Skeletal muscle satellite cell (primary cell): ENCODE data around the gene HBZ.
"Not testable (repeated sequence)": the region's sequence is repeated elsewhere in the genome, so short reads cannot be mapped to it uniquely, and the experiment has no call there.

Experiments
- H3K27me3 ChIP-seq: 2 replicates; pipeline ENCODE4 v1.7.0; 2013; ENCODE audit warnings: low read length; ENCODE audit not compliant: control insufficient read depth, insufficient read depth
- H3K36me3 ChIP-seq: 2 replicates; pipeline ENCODE4 v1.7.0; 2013; ENCODE audit warnings: mild to moderate bottlenecking, control low read depth, low read length; ENCODE audit not compliant: insufficient read depth
- H3K4me1 ChIP-seq: 2 replicates; pipeline ENCODE4 v1.7.0; 2013; ENCODE audit warnings: low read length; ENCODE audit not compliant: control insufficient read depth, insufficient read depth
- H3K4me2 ChIP-seq: 2 replicates; pipeline ENCODE4 v1.7.0; 2013; ENCODE audit warnings: mild to moderate bottlenecking, low read length
- H3K4me3 ChIP-seq: 2 replicates; pipeline ENCODE4 v1.7.0; 2013; ENCODE audit warnings: low read length
- H3K9ac ChIP-seq: 2 replicates; pipeline ENCODE4 v1.7.0; 2013; ENCODE audit warnings: mild to moderate bottlenecking, low read depth, low read length, moderate library complexity
- H3K9me3 ChIP-seq: replicated peaks from 2 replicates; pipeline ENCODE4 v1.7.0; 2013; ENCODE audit warnings: mild to moderate bottlenecking, control low read depth, low read length

The HBZ gene

GRCh38 chr16:140175-140857 lies 12.1 kb upstream of the HBZ start:
- no peaks in the 10 kb centered on the region for H3K36me3 ChIP-seq
- H3K4me3 ChIP-seq, result no peak overlapping the region
- H3K27me3 ChIP-seq, result no peaks in the 10 kb centered on the region
- H3K9ac ChIP-seq, result no peak overlapping the region
- no peak overlapping the region for H3K4me2 ChIP-seq
- peaks cover 3% of the 10 kb centered on the region for H3K4me1 ChIP-seq
- no peaks in the 10 kb centered on the region for H3K9me3 ChIP-seq

- Histone ChIP-seq H3K9me3 (no peaks in the 10 kb centered on the region), H3K9ac (no peak overlapping the region), H3K27me3 (no peaks in the 10 kb centered on the region), H3K4me3 (no peak overlapping the region), H3K36me3 (no peaks in the 10 kb centered on the region), H3K4me1 (no peaks in the 10 kb centered on the region), H3K4me2 (no peak overlapping the region)
Measured at GRCh38 chr16:142405-142967, 10.0 kb upstream of the HBZ start.

GRCh38 chr16:143047-143446 lies 9.4 kb upstream of the HBZ start:
- no peaks in the 10 kb centered on the region for H3K27me3 ChIP-seq

GRCh38 chr16:143456-143855 lies 9.0 kb upstream of the HBZ start:
- Histone ChIP-seq H3K36me3 (no peaks in the 10 kb centered on the region), H3K4me3 (no peak overlapping the region), H3K4me1 (peaks cover under 1% of the 10 kb centered on the region), H3K9me3 (no peaks in the 10 kb centered on the region), H3K9ac (no peak overlapping the region), H3K27me3 (peaks cover under 1% of the 10 kb centered on the region), H3K4me2 (no peak overlapping the region)

More at GRCh38 chr16:143047-143446, 9.4 kb upstream of the HBZ start:
- no peak overlapping the region for H3K4me3 ChIP-seq
- H3K9ac ChIP-seq, result no peak overlapping the region
- no peaks in the 10 kb centered on the region for H3K4me1 ChIP-seq
- no peak overlapping the region for H3K4me2 ChIP-seq
- H3K36me3 ChIP-seq, result no peaks in the 10 kb centered on the region
- H3K9me3 ChIP-seq, result no peaks in the 10 kb centered on the region

GRCh38 chr16:144797-145252 lies 7.6 kb upstream of the HBZ start:
- Histone ChIP-seq H3K9ac (no peak overlapping the region), H3K27me3 (peaks cover 6% of the 10 kb centered on the region), H3K4me2 (no peak overlapping the region), H3K4me3 (no peak overlapping the region), H3K4me1 (peaks cover 13% of the 10 kb centered on the region), H3K9me3 (no peaks in the 10 kb centered on the region), H3K36me3 (no peaks in the 10 kb centered on the region)

GRCh38 chr16:146646-147045 lies 5.8 kb upstream of the HBZ start:
- peaks cover 13% of the 10 kb centered on the region for H3K4me1 ChIP-seq
- no peaks in the 10 kb centered on the region for H3K9me3 ChIP-seq
- H3K4me3 ChIP-seq, result no peak overlapping the region
- H3K36me3 ChIP-seq, result no peaks in the 10 kb centered on the region
- H3K9ac ChIP-seq, result no peak overlapping the region
- H3K27me3 ChIP-seq, result peaks cover 11% of the 10 kb centered on the region
- H3K4me2 ChIP-seq, result no peak overlapping the region

GRCh38 chr16:149024-149660 lies 3.3 kb upstream of the HBZ start:
- Histone ChIP-seq H3K36me3 (no peaks in the 10 kb centered on the region), H3K27me3 (peaks cover 11% of the 10 kb centered on the region), H3K4me3 (no peak overlapping the region), H3K9ac (no peak overlapping the region), H3K4me1 (peaks cover 13% of the 10 kb centered on the region), H3K9me3 (no peaks in the 10 kb centered on the region), H3K4me2 (peak overlapping the region; percentile 48)

- H3K27me3 ChIP-seq, result peaks cover 23% of the 10 kb centered on the region
Measured at GRCh38 chr16:153129-153521, 681 bp downstream of the HBZ start.

GRCh38 chr16:153550-154216 lies 1.2 kb downstream of the HBZ start:
- not testable (repeated sequence) for H3K9me3 ChIP-seq, H3K4me2 ChIP-seq, H3K9ac ChIP-seq, H3K4me3 ChIP-seq, H3K36me3 ChIP-seq
- Histone ChIP-seq H3K27me3 (peaks cover 24% of the 10 kb centered on the region), H3K4me1 (peaks cover 18% of the 10 kb centered on the region)

More at GRCh38 chr16:153129-153521, 681 bp downstream of the HBZ start:
- H3K4me2 ChIP-seq, H3K9ac ChIP-seq, H3K4me3 ChIP-seq, H3K9me3 ChIP-seq, H3K36me3 ChIP-seq: not testable (repeated sequence)
- H3K4me1 ChIP-seq, result peaks cover 21% of the 10 kb centered on the region

GRCh38 chr16:154217-155030 lies 2.0 kb downstream of the HBZ start:
- peak overlapping the region; percentile 68 for H3K4me3 ChIP-seq
- peaks cover 25% of the 10 kb centered on the region for H3K27me3 ChIP-seq
- no peaks in the 10 kb centered on the region for H3K9me3 ChIP-seq
- H3K9ac ChIP-seq, result peak overlapping the region; percentile 31
- peak overlapping the region; percentile 90 for H3K4me2 ChIP-seq
- H3K36me3 ChIP-seq, result no peaks in the 10 kb centered on the region
- H3K4me1 ChIP-seq, result peaks cover 11% of the 10 kb centered on the region

GRCh38 chr16:155031-155398 lies 2.6 kb downstream of the HBZ start:
- Histone ChIP-seq H3K9me3 (no peaks in the 10 kb centered on the region), H3K4me2 (peak overlapping the region; percentile 90), H3K36me3 (no peaks in the 10 kb centered on the region), H3K9ac (peak overlapping the region; percentile 31), H3K27me3 (peaks cover 27% of the 10 kb centered on the region), H3K4me1 (peaks cover 9% of the 10 kb centered on the region), H3K4me3 (peak overlapping the region; percentile 68)
